Psoas muscle (tissue), 8 donors: ENCODE measurements around the gene ALG2. TPM values are rescaled to one million over a fixed set of nuclear protein-coding genes. Genes with fewer than 3 reads are reported as not detected.

Experiments
- ATAC-seq, 4 donors: fragments of 200-7000 bp; cut with Tn5 transposase; one replicate each; pipeline ENCODE4 v1.9.1; 2020; ENCODE audit warnings: moderate library complexity in 3 of 4, mild to moderate bottlenecking in 2 of 4
- DNase-seq, 2 donors: peaks; one replicate each; pipeline ENCODE4 v3.0.0-alpha.2; 2020
- H3K27ac ChIP-seq: fragments of 200-600 bp; one replicate; pipeline ENCODE4 v1.8.0; 2022
- H3K27me3 ChIP-seq, 3 donors: fragments of 200-600 bp in 1 of 3; one replicate each; pipeline versions ENCODE4 v1.6.1 to v1.8.0; 2013 to 2022; ENCODE audit warnings: low read length in 2 of 3, mild to moderate bottlenecking in 2 of 3, moderate library complexity in 1 of 3; ENCODE audit not compliant: insufficient read depth in 3 of 3
- H3K36me3 ChIP-seq, 2 donors: fragments of 200-600 bp in 1 of 2; one replicate each; pipeline versions ENCODE4 v1.6.1 to v1.8.0; 2013 to 2022; ENCODE audit warnings: low read depth in 1 of 2, mild to moderate bottlenecking in 1 of 2, moderate library complexity in 1 of 2; ENCODE audit not compliant: insufficient read depth in 1 of 2
- H3K4me1 ChIP-seq: fragments of 200-600 bp; one replicate; pipeline ENCODE4 v1.8.0; 2022
- H3K4me3 ChIP-seq: fragments of 200-600 bp; one replicate; pipeline ENCODE4 v1.8.0; 2022; ENCODE audit warnings: mild to moderate bottlenecking
- H3K9me3 ChIP-seq: fragments of 200-600 bp; one replicate; pipeline ENCODE4 v1.8.0; 2022
- WGBS, 3 donors: extraction: QIAGEN DNeasy Blood & Tissue Kit; methylation state at CpG; one replicate each; pipeline versions ENCODE4 v1.1.6 to v1.1.7; 2013; 5-methylcytosine and 5-hydroxymethylcytosine counted together
- intact Hi-C, 2 donors: fragments of 100-400 bp; cut with DNase I; formaldehyde crosslinking; loops; one replicate each; pipeline versions ENCODE4 v1.11.0 to v1.14.2; 2022
- polyA plus RNA-seq, 3 donors: library from polyadenylated mRNA; stranded (reverse); fragments of 200-250 nt; gene quantifications; one replicate each; pipeline ENCODE4 v1.2.3, GENCODE V29; 2013
- total RNA-seq, 4 donors: library from RNA; stranded (reverse); fragmentation: NEBNext Ultra II Directional in 2 of 4; extraction: Animal tissue kit (Norgen Biotek cat#: 25700) in 2 of 4; gene quantifications; one replicate each; pipeline versions ENCODE4 v1.2.1 to v1.2.4, GENCODE V29; 2021 to 2023
- TF ChIP-seq, protein P1 (sequence below): fragments of 200-600 bp; IDR thresholded peaks from one replicate; pipeline ENCODE4 v1.8.0; 2022; ENCODE audit warnings: antibody characterized with exemption
- donor health status: healthy with polysubstance abuse.
- donor health status: DM: no; HTN: no; CAD: no; lungs with moderate emphysema.
- donor health status: Bipolar disorder and iron deficiency.
- donor health status: healthy.
- donor health status: DM: yes; HTN: yes; CAD: no.
- donor health status: DM: no; HTN: no; CAD: no.
- donor health status: DM: no; HTN: no; CAD: no.
- donor health status: DM: yes; HTN: yes; CAD: no.

Gene ALG2
- total and polyA plus RNA-seq, 7 donors = 6.6 to 18.8 (median 11.5) TPM

DNA sequence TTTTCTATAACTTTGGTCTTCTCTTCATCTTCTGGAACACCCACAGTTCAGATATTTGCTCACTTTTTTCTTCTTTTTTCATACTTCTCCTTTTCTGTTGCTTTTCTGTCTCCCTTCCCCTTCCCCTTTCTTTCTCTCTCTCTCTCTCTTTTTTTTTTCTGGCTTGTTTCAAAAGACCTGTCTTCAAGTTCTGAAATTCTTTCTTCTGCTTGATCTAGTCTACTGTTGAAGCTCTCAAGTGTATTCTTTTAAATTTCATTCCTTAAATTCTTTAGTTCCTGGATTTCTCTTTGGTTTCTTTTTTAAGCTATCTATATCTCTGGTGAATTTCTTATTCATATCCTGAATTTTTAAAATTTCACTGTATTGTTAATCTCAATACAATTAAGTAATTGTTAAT, 11.2 kb downstream of the ALG2 start:
- Histone ChIP-seq H3K27ac (no peak overlapping the region), H3K27me3 (no peaks in the 10 kb centered on the region), H3K36me3 (peaks cover 0 to 6% of the 10 kb centered on the region in 2 donors), H3K4me3 (no peak overlapping the region), H3K4me1 (no peaks in the 10 kb centered on the region), H3K9me3 (no peaks in the 10 kb centered on the region)
- DNase-seq (no peak), ATAC-seq (no peak)
- TF ChIP-seq, protein P1, sequence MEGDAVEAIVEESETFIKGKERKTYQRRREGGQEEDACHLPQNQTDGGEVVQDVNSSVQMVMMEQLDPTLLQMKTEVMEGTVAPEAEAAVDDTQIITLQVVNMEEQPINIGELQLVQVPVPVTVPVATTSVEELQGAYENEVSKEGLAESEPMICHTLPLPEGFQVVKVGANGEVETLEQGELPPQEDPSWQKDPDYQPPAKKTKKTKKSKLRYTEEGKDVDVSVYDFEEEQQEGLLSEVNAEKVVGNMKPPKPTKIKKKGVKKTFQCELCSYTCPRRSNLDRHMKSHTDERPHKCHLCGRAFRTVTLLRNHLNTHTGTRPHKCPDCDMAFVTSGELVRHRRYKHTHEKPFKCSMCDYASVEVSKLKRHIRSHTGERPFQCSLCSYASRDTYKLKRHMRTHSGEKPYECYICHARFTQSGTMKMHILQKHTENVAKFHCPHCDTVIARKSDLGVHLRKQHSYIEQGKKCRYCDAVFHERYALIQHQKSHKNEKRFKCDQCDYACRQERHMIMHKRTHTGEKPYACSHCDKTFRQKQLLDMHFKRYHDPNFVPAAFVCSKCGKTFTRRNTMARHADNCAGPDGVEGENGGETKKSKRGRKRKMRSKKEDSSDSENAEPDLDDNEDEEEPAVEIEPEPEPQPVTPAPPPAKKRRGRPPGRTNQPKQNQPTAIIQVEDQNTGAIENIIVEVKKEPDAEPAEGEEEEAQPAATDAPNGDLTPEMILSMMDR = no peak
- intact Hi-C loops = no loop called here

DNA sequence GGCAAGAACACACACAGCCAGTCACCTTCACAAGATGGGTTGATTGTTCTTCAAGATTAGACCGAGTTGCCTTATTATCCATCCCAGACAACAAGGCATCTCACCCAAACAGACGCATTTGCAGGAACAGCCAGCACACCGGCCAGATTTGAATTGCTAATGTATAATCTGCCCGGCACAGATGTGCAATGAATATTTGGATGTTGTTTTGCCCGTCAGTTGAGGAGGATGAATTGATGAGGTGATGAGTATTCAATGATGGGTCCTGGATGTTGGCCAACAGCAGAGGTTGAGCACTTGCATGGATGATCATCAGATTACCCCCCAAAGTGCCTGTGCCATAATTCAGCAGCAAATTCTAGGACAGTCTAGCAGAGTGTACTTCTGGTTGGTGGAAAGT, 20.1 kb downstream of the ALG2 start:
- 75 to 77% (median 75%) methylated on average over 5 of the region's 5 CpGs for WGBS, 3 donors
- Histone ChIP-seq H3K4me1 (no peaks in the 10 kb centered on the region), H3K36me3 (no peaks in the 10 kb centered on the region), H3K9me3 (no peaks in the 10 kb centered on the region), H3K4me3 (no peak overlapping the region), H3K27me3 (no peaks in the 10 kb centered on the region), H3K27ac (no peak overlapping the region)
- ATAC-seq (no peak), DNase-seq (no peak)
- TF ChIP-seq, protein P1 = no peak
- intact Hi-C loops = no loop called here

DNA sequence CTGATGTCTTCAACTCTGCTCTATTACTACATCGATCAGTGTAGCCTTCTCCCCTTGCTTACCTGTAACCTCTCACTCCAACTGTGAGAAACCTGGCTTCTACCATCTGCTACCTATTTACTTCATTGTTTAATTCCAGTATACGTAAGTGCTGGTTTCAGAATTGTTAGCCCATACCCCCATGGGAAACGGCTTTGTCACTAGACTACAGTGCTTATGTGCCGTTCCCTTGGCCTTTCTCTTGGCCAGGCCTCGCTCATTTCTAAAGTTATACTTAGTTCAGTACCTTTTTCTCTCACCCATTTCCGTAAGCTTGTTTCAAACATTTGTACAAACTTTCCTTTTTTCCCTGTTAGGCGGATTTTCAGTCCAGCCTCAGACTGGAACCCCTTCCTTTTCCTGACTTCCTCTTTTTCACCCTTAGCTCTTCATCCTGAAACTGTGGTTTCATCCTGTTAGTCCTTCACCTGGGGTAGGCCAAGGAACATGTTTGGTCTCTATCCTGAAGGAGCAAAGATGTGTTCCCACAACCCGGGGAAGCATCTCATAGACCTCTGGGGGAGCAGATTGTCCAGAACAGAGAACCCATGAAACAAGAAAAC, 21.7 kb downstream of the ALG2 start:
- Histone ChIP-seq H3K27ac (no peak overlapping the region), H3K9me3 (no peaks in the 10 kb centered on the region), H3K4me1 (no peaks in the 10 kb centered on the region), H3K27me3 (no peaks in the 10 kb centered on the region), H3K36me3 (no peaks in the 10 kb centered on the region), H3K4me3 (no peak overlapping the region)
- DNase-seq (no peak), ATAC-seq (no peak)
- WGBS, 3 donors = 88 to 92% (median 89%) methylated on average over 8 of the region's 8 CpGs
- TF ChIP-seq, protein P1 = no peak
- intact Hi-C loops = no loop called here

DNA sequence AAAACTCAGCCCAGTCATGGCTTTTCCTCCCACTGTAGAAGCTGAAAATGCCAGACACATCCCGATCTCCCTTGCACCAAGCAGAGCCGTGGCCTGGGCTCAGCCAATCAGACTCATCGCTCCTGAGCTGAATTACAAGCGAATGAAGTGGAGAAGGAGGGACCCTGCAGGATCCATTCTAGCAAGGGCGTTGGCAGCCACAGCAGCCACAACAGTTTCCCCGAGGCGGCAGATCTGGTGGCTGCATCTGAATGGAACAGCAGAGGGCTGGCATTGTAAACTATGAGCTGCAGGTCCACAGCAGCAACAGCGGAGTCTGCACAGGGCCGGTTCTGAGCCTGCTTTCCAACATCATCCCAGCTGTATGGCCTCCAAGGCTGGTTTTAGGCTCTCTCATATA, 23.8 kb downstream of the ALG2 start:
- 60 to 67% (median 67%) methylated on average over 9 of the region's 9 CpGs for WGBS, 3 donors

More for the DNA sequence above, 23.8 kb downstream of the ALG2 start:
- H3K4me1 ChIP-seq = no peaks in the 10 kb centered on the region
- no peak overlapping the region for H3K4me3 ChIP-seq
- DNase-seq (no peak), ATAC-seq (no peak)
- H3K27me3 ChIP-seq = no peaks in the 10 kb centered on the region
- TF ChIP-seq, protein P1 = no peak
- no peak overlapping the region for H3K27ac ChIP-seq
- intact Hi-C loops = no loop called here
- peaks cover 4% of the 10 kb centered on the region for H3K9me3 ChIP-seq
- no peaks in the 10 kb centered on the region for H3K36me3 ChIP-seq
